ENCODE results near the gene GABRA4.
A peak's percentile ranks its signal among the peaks of the same experiment; 100 is the strongest.

The GABRA4 gene

GRCh38 chr4:47013373-47013772 lies 20.0 kb upstream of the GABRA4 start:
- H3K36me3 ChIP-seq, result no peaks in the 10 kb centered on the region
- no peaks in the 10 kb centered on the region for H4K20me1 ChIP-seq
- H3K4me3 ChIP-seq, result no peak overlapping the region
- H3K4me2 ChIP-seq, result no peak overlapping the region
- H3K27ac ChIP-seq, result no peak overlapping the region
- peaks cover 0 to 13% (median 7%) of the 10 kb centered on the region in 10 experiments; a peak in 11 of 20 replicates for H3K4me1 ChIP-seq
- H3K9ac ChIP-seq, result no peak overlapping the region
- H3K9me3 ChIP-seq (replicated peaks in 1 of 11), result peaks cover 0 to 7% (median 0%) of the 10 kb centered on the region in 11 experiments; a peak in 1 of 22 replicates
- no peaks in the 10 kb centered on the region for H3K27me3 ChIP-seq
- TF ChIP-seq Cebpa-rat (IDR thresholded peaks at IDR 0.05), result no peak

GRCh38 chr4:47012676-47013075 lies 19.3 kb upstream of the GABRA4 start:
- peaks cover 0 to 7% (median 0%) of the 10 kb centered on the region in 11 experiments; a peak in 1 of 22 replicates for H3K9me3 ChIP-seq (replicated peaks in 1 of 11)
- H4K20me1 ChIP-seq, result no peaks in the 10 kb centered on the region
- H3K9ac ChIP-seq, result no peak overlapping the region
- no peak for TF ChIP-seq Cebpa-rat (IDR thresholded peaks at IDR 0.05)
- no peaks in the 10 kb centered on the region for H3K27me3 ChIP-seq
- H3K4me2 ChIP-seq, result no peak overlapping the region
- H3K36me3 ChIP-seq, result no peaks in the 10 kb centered on the region
- H3K4me3 ChIP-seq, result no peak overlapping the region
- no peak overlapping the region for H3K27ac ChIP-seq
- H3K4me1 ChIP-seq, result peaks cover 0 to 8% (median 6%) of the 10 kb centered on the region in 10 experiments; a peak in 10 of 20 replicates

GRCh38 chr4:47010912-47011446 lies 17.6 kb upstream of the GABRA4 start:
- Histone ChIP-seq H3K36me3 (no peaks in the 10 kb centered on the region), H3K4me2 (peak overlapping the region in 7 of 11 experiments; percentile 4 to 36 (median 29); a peak in 9 of 22 replicates), H3K9ac (no peak overlapping the region), H3K4me3 (no peak overlapping the region), H3K4me1 (peaks cover 0 to 8% (median 0%) of the 10 kb centered on the region in 10 experiments; a peak in 5 of 20 replicates), H3K27me3 (no peaks in the 10 kb centered on the region), H3K9me3 (replicated peaks in 1 of 11) (peaks cover 0 to 7% (median 0%) of the 10 kb centered on the region in 11 experiments; a peak in 1 of 22 replicates), H3K27ac (peak overlapping the region in 1 of 11 experiments; percentile 23; a peak in 2 of 22 replicates), H4K20me1 (no peaks in the 10 kb centered on the region)
- no peak for TF ChIP-seq Cebpa-rat (IDR thresholded peaks at IDR 0.05)

GRCh38 chr4:47010347-47010911 lies 17.0 kb upstream of the GABRA4 start:
- Histone ChIP-seq H3K4me1 (peaks cover 0 to 8% (median 0%) of the 10 kb centered on the region in 10 experiments; a peak in 5 of 20 replicates), H3K4me3 (no peak overlapping the region), H3K9ac (no peak overlapping the region), H4K20me1 (no peaks in the 10 kb centered on the region), H3K9me3 (replicated peaks in 1 of 11) (peaks cover 0 to 7% (median 0%) of the 10 kb centered on the region in 11 experiments; a peak in 1 of 22 replicates), H3K4me2 (peak overlapping the region in 5 of 11 experiments; percentile 20 to 36 (median 34); a peak in 8 of 22 replicates), H3K27ac (peak overlapping the region in 1 of 11 experiments; percentile 23; a peak in 2 of 22 replicates), H3K27me3 (no peaks in the 10 kb centered on the region), H3K36me3 (no peaks in the 10 kb centered on the region)
- TF ChIP-seq Cebpa-rat (IDR thresholded peaks at IDR 0.05), result no peak

- no peaks in the 10 kb centered on the region for H4K20me1 ChIP-seq
- no peak overlapping the region for H3K4me3 ChIP-seq
- no peaks in the 10 kb centered on the region for H3K9me3 ChIP-seq (replicated peaks in 1 of 11)
- H3K4me1 ChIP-seq, result no peaks in the 10 kb centered on the region
- H3K9ac ChIP-seq, result no peak overlapping the region
- no peak overlapping the region for H3K27ac ChIP-seq
- H3K4me2 ChIP-seq, result no peak overlapping the region
- no peaks in the 10 kb centered on the region for H3K27me3 ChIP-seq
- H3K36me3 ChIP-seq, result no peaks in the 10 kb centered on the region
- no peak for TF ChIP-seq Cebpa-rat (IDR thresholded peaks at IDR 0.05)
Measured at GRCh38 chr4:47002580-47002979, 9.2 kb upstream of the GABRA4 start.

GRCh38 chr4:47000406-47000805 lies 7.0 kb upstream of the GABRA4 start:
- H3K27me3 ChIP-seq, result no peaks in the 10 kb centered on the region
- no peak overlapping the region for H3K9ac ChIP-seq
- no peaks in the 10 kb centered on the region for H3K4me1 ChIP-seq
- no peaks in the 10 kb centered on the region for H4K20me1 ChIP-seq
- no peak overlapping the region for H3K4me3 ChIP-seq
- no peaks in the 10 kb centered on the region for H3K9me3 ChIP-seq (replicated peaks in 1 of 11)
- no peak overlapping the region for H3K4me2 ChIP-seq
- no peak for TF ChIP-seq Cebpa-rat (IDR thresholded peaks at IDR 0.05)
- H3K27ac ChIP-seq, result no peak overlapping the region
- H3K36me3 ChIP-seq, result no peaks in the 10 kb centered on the region

- Histone ChIP-seq H3K27ac (no peak overlapping the region), H3K4me1 (no peaks in the 10 kb centered on the region), H4K20me1 (no peaks in the 10 kb centered on the region), H3K36me3 (no peaks in the 10 kb centered on the region), H3K9me3 (replicated peaks in 1 of 11) (no peaks in the 10 kb centered on the region), H3K27me3 (no peaks in the 10 kb centered on the region), H3K4me2 (no peak overlapping the region), H3K4me3 (no peak overlapping the region), H3K9ac (no peak overlapping the region)
- TF ChIP-seq Cebpa-rat (IDR thresholded peaks at IDR 0.05), result no peak
Measured at GRCh38 chr4:46999566-46999965, 6.2 kb upstream of the GABRA4 start.

GRCh38 chr4:46994007-46994405 lies 625 bp upstream of the GABRA4 start:
- H3K27me3 ChIP-seq, result no peaks in the 10 kb centered on the region
- H3K4me2 ChIP-seq, result no peak overlapping the region
- H3K4me1 ChIP-seq, result no peaks in the 10 kb centered on the region
- H3K4me3 ChIP-seq, result no peak overlapping the region
- H3K9ac ChIP-seq, result no peak overlapping the region
- no peaks in the 10 kb centered on the region for H3K36me3 ChIP-seq
- TF ChIP-seq Cebpa-rat (IDR thresholded peaks at IDR 0.05), result no peak
- no peak overlapping the region for H3K27ac ChIP-seq
- peaks cover 14 to 22% (median 20%) of the 10 kb centered on the region in 11 experiments for H3K9me3 ChIP-seq (replicated peaks in 1 of 11)
- no peaks in the 10 kb centered on the region for H4K20me1 ChIP-seq

GRCh38 chr4:46992338-46992737 lies 1.0 kb downstream of the GABRA4 start:
- H3K27ac ChIP-seq, result no peak overlapping the region
- H3K9me3 ChIP-seq (replicated peaks in 1 of 11), result peaks cover 14 to 22% (median 20%) of the 10 kb centered on the region in 11 experiments
- no peaks in the 10 kb centered on the region; a peak in 1 of 20 replicates for H3K4me1 ChIP-seq
- H3K27me3 ChIP-seq, result no peaks in the 10 kb centered on the region
- no peak for TF ChIP-seq Cebpa-rat (IDR thresholded peaks at IDR 0.05)
- H3K9ac ChIP-seq, result no peak overlapping the region
- H3K36me3 ChIP-seq, result no peaks in the 10 kb centered on the region
- no peak overlapping the region for H3K4me3 ChIP-seq
- H4K20me1 ChIP-seq, result no peaks in the 10 kb centered on the region
- H3K4me2 ChIP-seq, result no peak overlapping the region
